ENCODE data around the gene ZNF593OS.

The ZNF593OS gene

DNA sequence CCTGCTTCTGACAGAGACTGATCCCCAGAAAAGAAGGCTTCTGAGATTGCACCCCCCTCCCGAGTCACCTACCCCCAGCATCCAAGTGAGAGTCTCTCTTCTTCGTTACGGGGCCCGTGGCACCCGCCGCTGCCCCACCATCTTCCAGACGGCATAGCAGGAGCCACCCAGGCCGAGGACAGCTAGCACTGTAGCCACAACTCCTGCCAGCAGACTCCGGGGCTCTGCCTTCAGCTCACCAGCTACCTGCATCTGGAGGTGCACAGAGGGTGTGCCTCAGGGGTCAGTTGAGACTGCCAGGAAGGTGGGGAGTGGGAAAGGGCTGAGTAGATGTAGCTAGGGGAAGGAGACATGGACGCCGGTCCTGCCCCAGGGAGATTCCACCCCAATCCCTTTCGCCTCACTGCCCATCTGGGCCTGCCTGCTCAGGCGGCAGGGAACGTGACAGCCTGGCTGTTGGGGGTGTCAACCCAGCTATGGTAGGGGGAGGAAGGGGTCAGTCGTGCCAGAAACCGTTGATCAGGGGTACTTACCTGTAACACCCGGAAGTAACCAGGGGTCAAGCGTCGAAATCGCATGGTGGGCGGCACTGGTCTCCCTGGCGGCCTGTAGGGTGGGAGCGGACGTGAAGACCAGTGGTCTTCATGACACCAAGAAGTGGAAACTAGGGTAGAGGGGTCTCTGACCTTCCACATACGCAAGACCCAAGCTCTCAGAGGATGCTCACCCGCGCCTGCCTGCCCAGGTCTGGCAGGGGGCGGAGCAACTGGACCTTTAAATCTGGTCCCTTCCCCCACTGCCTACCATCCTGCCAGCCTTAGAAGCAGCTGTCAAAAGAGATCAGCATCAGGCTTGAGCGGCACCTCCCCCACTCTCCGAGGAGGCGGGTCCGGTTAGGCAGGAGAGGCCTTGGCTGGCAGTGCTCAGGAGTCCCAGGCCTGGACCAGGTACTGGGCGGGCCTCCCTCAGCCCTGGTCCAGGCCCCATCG is at the start of gene ZNF593OS:
Gene ZNF593OS (minus strand): TSS at position 749 of the 989 bp plus-strand sequence. CDS start 171 bp downstream, at position 578.
- no peak for DNase-seq

DNA sequence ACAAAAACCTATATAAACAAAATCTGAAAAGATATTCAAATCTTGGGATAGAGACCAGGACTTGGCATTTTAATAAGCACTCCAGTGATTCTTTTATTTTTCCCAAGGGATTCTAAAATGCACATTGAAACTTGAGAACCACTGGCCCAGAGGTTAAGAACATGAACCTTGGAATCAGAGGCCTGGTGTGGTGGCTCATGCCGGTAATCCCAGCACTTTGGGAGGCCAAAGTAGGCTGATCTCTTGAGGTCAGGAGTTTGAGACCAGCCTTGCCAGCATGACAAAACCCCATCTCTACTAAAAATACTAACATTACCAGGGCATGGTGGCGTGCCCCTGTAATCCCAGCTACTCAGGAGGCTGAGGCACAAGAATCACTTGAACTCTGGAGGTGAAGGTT is 49.5 kb upstream of the ZNF593OS start:
- DNase-seq = no peak

DNA sequence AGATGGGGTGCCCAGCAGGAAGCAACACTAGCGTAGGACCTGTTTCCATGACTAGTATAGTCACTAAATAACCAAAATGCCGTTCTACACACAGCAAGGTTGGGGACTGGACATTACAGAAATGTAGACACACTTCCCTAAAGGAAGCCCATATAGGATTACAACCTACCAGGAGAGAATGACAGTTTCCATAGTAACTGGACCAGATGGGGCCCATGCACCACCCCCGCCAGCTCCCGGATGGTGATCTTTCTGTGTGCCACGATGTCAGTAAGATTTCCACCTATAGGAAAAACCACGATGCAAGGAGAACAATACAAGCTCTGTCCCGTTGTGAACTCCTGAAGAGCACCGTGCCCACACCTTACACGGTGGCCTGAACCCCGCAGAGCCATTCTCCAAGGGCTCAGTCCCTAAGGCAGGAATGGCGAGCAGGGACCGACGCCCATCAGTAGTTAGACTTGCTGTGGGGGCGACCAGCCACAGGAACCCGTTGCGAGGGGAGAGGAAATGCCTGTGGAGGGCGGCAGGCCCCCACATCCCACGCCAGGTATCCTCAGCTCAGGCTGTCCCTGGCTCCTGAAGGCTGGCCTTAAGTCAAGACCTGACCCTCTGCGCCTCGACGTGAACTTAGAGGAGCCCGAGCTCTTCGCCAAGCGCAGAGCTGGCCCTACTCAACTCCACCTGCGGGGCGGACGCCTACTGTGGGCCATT is 48.7 kb upstream of the ZNF593OS start:
- no peak for DNase-seq

DNA sequence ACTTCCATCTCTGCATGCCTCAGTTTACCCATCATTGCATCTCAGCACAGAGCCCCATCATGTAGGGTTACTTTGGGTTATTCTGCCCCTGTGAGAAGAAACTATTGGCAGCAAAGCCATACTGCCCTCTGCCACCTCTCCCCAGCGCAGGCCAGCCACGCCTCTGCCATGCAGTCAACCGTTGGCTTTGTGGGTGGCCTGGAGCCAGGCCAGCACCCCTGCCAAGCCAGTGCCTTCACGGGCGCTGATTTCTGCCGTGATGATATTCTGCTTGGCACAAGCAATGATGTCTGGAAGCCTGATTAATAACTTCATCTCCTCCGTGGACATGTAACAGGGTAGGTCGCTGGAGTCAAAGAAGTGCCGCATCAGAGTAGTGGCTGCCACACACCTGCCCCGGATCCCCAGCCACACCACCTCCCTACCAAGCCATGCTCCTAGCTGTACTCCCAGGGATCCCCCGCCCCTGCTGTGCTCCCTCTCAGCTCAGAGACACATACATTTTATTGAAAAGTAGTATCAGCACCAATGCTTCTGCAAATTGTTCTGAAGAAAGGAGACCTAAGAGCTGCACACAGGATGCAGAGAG is 47.4 kb upstream of the ZNF593OS start:
- no peak for DNase-seq

DNA sequence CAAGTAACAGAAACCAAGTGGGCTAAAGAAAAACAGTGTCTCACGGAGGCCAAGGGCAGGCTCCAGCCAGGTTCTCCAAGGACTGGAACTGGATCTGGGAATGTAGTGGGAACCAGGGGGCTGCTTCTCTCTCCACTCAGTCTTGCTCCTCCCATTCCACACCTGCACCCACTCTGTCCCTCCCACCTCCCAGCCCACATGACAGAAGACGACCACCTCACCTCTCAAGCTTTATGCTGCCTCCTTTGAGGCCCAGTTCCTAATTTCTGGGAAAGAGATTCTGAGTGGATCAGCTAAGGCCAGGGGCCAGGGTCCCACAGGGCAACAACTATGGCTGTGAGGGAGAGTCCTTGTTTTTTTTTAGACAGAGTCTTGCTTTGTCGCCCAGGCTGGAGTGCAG is 43.6 kb upstream of the ZNF593OS start:
- no peak for DNase-seq

DNA sequence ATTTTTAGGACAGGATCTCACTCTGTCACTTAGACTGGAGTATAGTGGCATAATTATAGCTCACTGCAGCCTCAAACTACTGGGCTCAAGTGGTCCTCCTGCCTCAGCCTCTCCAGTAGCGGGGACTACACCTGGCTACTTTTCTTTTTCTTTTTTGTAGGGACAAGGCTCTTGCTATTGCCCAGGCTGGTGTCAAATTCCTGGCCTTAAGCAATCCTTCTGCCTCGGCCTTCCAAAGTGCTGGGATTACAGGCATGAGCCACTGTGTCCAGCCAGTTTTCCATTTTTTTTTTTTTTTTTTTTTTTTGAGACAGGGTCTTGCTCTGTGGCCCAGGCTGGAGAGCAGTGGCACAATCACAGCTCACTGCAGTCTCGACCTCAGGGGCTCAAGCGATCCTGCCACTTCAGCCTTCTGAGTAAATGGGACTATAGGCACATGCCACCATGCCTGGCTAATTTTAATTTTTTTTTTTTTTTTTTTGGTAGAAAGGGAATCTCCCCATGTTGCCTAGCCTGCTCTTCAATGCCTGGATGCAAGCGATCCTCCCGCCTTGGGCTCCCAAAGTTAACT is 41.8 kb upstream of the ZNF593OS start:
- no peak for DNase-seq

DNA sequence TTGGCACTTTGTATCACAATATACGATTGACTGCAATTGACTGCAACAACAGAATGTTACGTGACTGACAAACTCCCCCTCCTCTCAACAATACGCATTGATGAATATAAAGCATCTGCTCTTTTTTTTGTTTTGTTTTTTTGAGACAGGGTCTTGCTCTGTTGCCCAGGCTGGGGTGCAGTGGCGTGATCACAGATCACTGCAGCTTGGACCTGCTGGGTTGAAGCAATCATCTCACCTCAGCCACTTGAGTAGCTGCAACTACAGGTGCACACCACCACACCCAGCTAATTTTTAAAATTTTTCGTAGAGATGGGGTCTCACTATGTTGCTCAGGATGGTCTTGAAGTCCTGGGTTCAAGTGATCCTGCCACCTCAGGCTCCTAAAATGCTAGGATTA is 41.1 kb upstream of the ZNF593OS start:
- DNase-seq = no peak

DNA sequence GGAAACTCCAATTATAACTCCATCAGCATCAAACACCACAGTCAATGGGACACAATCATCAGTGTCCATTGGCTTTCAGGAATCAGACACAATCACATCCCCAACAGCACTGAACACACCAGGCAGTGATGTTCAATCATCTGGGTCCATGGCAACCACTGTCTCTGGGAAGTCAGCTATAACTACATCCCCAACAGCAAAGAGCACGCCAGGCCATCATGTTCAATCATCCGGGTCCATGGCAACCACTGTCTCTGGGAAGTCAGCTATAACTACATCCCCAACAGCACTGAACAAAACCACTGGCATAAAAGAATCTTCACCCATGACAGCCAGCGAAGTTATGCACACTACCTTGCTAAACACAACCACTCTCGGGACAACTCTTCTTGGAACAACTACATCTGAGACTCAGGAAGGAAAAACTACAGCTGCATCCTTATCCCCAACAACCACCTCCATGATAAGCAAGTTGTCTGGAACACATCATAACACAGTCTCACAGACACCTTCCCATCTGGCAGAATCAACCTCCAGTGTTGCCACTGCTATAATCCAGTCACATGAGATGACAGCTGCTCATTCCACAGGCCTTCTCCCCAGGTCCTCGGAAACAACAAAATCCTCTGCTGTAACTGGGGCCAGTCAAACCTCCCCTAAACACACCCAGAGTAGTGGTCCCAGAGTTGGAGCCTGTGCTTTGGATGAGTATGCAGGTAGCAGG is 38.7 kb upstream of the ZNF593OS start:
- no peak for DNase-seq

DNA sequence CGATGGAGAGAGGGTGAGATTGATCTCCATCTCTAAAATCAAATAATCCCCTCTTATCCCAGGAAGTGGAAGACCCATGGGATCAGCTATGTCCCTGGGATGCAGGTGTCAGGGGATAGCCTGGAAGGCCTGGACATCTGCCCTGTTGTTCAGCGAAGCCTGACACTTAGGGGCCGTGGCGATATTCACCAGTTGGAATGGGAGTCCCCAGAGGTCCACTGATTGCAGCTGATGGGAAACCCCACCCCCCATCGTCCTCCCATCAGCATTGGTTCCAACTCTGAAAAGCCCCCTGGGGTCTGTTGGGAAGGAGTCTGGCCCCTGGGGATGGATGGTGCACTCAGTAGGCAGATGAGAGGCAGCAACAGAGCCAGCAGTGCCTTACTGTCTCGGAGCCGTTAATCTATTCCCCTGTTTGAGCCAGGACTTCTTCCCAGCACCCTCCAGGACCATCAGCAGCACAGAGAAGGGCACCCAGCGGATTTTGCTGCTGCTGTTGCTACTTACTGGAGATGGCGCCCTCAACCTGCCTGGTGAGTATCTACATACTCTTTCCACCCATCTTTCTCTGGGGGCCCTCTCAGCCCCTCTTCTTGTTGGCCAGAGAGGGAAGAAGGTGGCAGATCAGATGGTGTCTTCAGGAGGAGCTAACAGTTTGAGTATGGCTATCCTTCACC is 32.1 kb upstream of the ZNF593OS start:
- no peak for DNase-seq

DNA sequence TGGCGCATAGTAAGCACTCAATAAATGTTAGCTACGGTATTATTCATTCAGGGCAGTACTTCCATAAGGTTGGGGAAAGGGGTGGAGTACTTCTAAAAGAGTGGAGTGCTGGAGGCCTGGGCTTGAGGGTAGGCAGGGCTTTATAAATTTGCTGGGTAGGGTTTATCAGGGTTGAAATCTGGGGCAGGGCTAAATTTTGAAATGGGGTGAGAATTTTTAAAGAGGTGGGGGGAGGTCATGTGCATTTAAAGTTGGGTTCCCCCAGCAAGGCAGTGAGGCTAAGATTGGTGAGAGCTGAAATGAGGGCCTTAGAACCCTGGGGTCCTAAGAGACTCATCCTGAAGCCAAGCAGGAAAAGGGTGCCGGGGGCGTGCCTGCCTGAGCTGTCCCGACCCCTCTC is 28.8 kb upstream of the ZNF593OS start:
- DNase-seq = no peak

DNA sequence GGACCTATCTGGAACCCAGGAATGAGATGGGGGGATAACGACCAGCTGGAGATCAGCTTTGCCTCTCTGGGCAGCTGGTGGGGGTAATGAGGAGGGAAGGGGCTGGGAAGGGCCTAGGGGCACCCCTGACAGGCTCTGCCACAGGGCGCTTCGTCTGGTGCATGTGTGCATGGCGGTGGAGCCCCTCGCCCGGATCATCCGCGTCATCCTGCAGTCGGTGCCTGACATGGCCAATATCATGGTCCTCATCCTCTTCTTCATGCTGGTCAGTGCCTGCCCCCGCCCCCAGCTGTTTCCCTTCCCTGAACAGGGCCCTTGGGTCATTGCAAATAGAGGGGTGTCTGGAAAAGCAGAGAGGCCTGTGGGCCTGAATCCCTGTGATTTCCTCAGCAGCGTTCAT is 26.2 kb upstream of the ZNF593OS start:
- DNase-seq = no peak

DNA sequence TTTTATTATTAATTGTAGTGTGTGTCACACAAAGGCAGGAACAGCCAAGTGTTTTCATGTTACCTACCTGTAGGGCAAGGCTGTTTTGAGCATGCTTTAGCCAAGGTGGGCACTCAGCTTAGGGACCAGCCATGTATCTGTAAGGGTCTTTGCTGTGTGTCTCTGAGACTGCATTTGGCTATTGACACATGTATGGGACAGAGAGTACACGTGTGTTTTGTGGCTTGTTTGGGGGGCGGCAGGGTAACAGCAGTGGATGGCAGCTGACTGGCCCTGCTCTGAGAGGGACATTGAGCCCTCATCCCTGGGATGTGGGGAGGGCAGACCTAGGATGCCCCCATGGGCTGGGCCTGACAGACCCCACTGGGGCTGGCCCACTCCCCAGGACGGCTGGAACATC is 25.7 kb upstream of the ZNF593OS start:
- no peak for DNase-seq

DNA sequence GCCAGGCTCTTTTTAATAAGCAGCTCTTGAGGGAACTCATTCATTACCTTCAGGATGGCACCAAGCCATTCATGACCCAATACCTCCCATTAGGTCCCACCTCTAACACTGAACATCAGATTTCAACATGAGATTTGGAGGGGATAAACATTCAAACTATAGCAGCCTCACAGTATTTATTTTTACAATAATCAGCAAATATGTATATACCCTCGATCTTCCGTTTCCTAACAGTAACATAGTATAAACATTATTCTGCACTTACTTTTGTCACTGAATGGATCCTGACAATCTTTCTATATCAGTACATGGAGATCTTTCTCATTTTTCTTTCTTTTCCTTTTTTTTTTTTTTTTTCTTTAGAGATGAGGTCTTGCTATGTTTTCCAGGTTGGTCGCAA is 24.2 kb upstream of the ZNF593OS start:
- no peak for DNase-seq

DNA sequence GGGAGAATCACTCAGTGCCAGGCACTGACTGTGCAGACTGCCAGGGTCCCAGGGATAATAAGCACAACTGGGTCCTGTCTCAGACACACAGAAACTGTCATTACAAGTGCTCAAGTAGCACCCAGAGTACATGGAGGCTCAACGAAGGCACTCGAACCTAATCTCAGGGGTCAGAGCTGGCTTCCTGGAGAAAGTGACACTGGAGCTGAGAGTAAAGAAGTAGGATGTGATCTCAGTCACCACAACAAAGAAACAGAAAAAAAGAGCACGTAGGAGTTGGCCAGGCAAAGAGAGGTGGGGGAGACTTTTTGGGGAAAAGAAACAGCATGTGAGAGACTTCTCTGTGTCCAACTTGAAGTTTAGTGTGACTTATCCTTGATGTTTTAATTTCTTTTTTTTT is 20.1 kb upstream of the ZNF593OS start:
- no peak for DNase-seq

DNA sequence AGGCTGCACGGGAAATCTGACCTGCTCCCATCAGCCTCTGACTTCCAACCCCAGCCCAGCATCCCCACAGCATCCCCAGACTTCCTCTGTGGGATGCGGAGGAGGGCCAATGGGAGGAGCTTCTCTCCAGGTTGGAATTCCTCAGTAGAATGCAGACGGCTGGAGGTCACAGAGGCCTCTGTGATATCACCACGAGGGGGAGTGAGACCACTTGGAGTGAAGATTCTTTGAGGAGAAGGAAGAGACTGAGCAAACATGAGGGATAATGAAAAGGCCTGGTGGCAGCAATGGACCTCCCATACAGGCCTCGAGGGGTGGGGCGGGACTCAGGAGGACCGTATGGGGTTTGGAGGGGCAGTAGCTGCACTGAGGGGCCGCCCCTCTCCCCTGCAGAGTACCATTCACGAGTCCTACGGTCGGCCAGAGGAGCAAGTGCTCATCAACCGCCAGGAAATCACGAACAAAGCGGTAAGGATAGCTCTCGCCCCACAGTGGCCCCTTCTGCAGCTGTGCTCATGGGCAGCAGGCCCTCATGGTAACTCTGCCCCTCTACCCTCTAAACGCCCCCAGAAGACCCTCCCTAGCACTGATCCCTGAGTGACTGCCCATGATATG is 18.8 kb upstream of the ZNF593OS start, which contains the start of gene CATSPER4:
Gene CATSPER4 (plus strand): TSS at position 230 of the 615 bp plus-strand sequence. CDS start 26 bp downstream, at position 256.
- DNase-seq = no peak

DNA sequence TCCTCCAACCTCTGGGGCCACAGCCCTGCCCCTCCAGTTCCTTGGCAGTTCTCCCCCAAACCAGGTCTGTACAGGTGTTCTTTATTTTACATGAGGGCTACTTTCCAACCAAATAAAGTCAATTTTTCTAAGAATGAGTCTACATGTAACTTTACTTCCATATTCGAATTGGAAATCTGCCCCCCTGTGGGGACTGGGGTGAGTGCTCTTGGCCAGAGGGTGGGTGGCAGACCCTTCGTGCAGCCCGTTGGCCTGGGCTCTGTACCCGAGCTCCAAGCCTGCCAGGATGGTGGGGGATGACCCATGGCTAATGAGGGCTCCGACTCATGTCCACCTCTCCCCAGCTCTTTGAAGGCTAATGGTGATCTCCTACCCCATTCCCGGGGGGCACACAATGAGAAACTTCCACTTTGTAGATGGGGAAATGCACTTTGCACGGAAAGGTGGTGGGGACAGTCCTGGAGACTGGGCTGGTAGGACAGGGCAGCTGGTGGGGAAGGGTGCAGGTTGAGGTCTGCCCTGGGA is 18.2 kb upstream of the ZNF593OS start:
- no peak for DNase-seq

DNA sequence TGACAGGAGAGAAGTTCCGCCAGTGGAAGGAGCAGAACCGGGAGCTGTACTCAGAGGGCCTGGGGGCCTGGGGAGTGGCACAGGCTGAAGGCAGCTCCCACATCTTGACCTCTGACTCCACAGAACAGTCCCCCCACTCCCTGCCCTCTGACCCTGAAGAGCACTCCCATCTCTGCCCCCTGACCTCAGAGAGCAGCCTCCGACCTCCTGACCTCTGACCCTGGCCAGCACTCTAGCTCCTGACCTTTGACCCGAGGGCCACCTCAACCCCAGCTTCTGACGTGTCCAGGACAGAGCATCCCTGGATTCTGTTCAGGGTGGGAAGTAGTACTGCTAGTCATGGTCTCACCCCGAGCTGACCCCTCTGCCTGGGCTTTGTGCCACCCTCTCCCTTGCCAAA is 17.7 kb upstream of the ZNF593OS start:
- no peak for DNase-seq

DNA sequence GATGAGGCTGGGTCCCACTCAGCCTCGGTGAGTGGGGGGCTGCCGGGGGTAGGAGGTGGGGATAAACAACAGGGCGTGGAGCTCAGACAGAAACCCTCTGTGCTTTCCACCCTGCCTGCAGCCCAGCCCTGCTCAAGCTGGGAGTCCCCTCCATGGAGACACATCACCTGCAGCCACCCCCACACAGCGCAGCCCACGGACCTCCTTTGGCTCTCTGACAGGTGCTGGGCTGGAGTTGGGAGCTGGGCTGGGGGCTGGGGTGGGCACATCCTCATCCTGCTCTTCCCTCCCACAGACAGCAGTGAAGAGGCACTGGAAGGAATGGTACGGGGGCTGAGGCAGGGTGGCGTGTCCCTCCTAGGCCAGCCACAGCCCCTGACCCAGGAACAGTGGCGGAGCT is 16.8 kb upstream of the ZNF593OS start:
- no peak for DNase-seq

DNA sequence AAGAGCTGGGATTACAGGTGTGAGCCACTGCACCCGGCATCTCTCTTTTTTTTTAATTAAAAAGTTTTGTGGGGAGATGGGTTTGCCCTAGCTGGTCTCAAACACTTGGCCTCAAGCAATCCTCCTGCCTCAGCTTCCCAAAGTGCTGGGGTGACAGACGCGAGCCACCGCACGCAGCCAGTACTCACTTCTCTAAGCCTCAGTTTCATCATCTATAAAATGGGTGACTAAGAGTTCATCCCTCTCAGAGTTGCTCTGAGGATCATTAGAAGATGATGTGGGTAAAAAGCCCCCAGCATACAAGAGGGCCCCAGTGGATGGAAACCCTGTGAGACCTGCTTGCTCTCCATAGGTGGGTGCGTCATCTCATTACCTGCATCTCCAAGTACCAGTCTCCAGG is 16.2 kb upstream of the ZNF593OS start:
- DNase-seq = no peak

DNA sequence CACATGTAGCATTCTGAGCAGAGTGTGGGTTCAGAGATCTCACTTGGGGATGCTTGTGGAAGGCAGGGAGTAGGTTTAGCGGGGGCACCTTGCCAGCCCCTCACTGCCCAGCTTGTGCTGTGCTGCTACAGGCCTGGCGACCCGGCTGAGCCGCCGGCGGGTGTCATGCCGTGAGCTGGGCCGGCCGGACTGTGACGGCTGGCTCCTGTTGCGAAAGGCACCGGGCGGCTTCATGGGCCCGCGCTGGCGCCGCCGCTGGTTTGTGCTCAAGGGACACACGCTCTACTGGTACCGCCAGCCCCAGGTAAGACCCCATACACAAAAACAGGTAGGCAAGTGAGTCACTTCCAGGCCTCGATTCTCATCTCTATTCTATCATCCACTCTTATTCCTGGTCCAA is 13.3 kb upstream of the ZNF593OS start:
- no peak for DNase-seq

DNA sequence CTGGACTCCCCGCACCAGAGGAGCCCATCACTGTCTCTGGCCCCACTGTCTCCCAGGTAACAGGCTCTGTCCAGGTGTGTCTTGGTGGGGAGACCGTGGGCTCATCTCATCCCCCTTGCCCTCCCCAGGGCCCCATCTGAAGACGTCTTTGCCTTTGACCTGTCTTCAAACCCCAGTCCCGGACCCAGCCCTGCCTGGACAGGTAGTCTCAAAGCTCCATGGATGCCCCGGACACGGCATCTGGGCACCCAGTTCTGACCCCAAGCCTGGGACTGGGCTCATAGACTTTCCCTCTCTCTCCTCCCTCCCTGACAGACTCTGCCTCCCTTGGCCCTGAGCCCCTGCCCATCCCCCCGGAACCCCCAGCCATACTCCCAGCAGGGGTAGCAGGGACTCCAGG is 12.5 kb upstream of the ZNF593OS start:
- DNase-seq = no peak
